ENCODE results near the gene WDR70.

DNA sequence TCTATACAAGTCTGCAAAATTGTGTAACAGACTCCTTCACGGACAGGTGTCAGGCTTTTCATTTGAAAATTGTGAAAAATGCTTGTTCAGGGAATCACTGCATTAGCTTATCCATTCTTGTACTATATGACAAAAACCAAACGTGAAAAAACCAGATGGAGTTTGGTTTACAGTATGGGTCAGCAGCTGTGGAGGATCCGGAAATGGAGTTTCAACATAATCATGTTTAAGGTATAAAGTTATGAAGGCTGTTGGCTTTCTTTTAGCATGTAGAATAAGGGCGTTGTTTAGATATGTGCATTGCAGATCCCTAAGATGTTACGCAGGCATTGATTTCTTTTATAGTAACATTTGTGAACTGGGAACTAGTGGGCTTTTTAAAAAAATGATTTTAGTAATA is 336.9 kb downstream of the WDR70 start:
- TF ChIP-seq, protein P1, sequence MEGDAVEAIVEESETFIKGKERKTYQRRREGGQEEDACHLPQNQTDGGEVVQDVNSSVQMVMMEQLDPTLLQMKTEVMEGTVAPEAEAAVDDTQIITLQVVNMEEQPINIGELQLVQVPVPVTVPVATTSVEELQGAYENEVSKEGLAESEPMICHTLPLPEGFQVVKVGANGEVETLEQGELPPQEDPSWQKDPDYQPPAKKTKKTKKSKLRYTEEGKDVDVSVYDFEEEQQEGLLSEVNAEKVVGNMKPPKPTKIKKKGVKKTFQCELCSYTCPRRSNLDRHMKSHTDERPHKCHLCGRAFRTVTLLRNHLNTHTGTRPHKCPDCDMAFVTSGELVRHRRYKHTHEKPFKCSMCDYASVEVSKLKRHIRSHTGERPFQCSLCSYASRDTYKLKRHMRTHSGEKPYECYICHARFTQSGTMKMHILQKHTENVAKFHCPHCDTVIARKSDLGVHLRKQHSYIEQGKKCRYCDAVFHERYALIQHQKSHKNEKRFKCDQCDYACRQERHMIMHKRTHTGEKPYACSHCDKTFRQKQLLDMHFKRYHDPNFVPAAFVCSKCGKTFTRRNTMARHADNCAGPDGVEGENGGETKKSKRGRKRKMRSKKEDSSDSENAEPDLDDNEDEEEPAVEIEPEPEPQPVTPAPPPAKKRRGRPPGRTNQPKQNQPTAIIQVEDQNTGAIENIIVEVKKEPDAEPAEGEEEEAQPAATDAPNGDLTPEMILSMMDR (IDR thresholded peaks at IDR 0.05): no peak
- TF ChIP-seq ETV6 (CRISPR knock-in tag; IDR thresholded peaks at IDR 0.05): no peak
- no peak for TF ChIP-seq TCF7 (CRISPR knock-in tag; IDR thresholded peaks at IDR 0.05; ENCODE audit: low read depth)

All from WTC11 (cell line).